ENCODE results near the gene SUPT5H. TPM values are rescaled to one million over a fixed set of nuclear protein-coding genes. Genes with fewer than 3 reads are reported as not detected.
A peak's percentile ranks its signal among the peaks of the same experiment; 100 is the strongest.

Gene SUPT5H
- 95.5 and 108 TPM in 2 replicates for total RNA-seq (2014; rRNA removed; shearing (Covaris generic); ENCODE audit: low replicate concordance)

DNA sequence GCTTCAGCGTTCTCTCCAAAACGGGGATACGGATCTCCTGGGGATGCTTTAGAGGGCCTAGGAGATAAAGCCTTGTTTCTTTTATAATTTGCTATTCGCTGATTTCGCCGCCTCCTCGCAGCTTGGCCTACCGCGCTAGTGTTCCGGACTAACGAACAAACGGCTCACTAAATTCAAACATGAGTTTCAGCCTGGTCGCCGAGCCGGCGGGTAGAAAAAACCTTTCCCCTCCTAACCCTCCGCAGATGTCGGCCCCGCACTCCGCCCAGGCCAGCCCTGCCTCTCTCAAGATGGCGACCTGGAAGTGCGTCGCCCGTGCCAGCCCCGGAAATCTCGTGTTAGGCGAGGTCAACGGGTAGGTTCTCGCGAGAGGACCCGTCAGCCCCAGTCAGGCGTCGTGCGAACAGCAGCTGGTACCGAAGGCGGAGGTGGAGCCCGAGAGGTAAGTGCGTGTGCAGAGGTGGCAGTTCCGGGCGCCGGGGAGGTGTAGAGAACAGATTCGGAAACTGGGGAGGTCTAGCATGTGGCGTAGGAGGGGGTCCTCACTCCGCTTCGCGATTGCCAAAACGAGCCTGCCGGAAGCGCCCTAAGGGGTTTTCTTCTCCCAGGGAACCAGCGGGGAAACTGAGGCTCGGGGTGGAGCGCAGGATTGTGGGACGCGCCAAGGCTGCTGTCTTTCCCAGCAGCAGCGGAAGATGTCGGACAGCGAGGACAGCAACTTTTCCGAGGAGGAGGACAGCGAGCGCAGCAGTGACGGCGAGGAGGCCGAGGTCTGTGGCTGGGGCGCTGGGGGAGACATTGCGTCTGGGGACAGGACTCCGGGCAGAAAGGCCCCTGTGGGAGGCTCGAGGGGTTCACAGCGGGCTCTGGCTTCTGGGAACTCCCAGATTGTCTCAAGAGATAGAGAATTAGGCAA lies at the start of gene SUPT5H:
TSS of gene SUPT5H (plus strand) at position 387 of the 916 bp plus-strand sequence. CDS start at position 696, 309 bp downstream.
- peak; percentile 98 for DNase-seq (ENCODE audit: low read depth)
- in situ Hi-C loops (cut with HindIII; ENCODE audit: low pct_unique_long_range_greater_than_20kb, low sequenced_read_pairs): no loop called here

DNA sequence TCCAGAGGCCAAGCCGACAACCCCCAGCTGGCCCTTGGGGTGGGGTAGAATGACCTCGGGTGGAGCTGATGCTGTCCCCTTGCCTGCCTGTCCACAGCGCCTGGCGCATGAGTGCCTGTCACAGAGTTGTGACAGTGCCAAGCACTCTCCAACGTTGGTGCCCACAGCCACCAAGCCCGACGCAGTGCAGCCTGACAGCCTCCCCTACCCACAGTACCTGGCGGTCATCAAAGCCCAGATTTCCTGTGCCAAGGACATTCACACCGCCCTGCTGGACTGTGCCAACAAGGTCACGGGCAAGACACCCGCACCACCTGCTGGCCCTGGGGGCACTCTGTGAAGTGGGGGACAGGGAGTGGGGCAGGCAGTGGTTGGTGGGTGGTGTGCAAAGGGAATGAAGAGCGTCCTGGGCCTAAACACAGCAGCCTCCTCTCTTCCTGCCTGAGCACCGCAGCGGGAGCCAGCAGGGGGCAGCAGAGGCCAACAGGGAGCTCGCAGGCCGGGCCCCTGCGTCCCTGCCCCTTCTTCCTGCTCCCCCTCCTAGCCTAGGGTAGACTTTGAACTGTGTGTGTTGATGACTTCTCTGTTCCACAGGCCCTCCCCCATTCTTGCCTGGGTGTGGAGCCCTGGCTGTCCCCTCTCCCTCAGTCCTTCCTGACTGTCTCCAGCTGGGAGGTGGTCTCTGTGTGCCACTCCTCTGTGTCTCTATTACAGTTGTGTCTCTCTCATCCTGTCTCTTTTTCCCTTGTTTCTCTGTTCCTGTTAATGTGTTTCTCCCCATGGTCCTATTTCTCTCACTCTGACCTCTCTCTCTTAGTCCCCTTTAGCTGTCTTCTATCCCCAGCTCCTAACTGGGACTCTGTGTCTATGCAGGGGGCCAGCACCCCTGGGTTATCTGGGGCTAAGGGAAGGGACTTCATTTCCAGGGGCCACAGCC lies 47.8 kb upstream of the SUPT5H start:
- in situ Hi-C loops (cut with HindIII; ENCODE audit: low pct_unique_long_range_greater_than_20kb, low sequenced_read_pairs): no loop called here
- DNase-seq (ENCODE audit: low read depth): peak; percentile 86

DNA sequence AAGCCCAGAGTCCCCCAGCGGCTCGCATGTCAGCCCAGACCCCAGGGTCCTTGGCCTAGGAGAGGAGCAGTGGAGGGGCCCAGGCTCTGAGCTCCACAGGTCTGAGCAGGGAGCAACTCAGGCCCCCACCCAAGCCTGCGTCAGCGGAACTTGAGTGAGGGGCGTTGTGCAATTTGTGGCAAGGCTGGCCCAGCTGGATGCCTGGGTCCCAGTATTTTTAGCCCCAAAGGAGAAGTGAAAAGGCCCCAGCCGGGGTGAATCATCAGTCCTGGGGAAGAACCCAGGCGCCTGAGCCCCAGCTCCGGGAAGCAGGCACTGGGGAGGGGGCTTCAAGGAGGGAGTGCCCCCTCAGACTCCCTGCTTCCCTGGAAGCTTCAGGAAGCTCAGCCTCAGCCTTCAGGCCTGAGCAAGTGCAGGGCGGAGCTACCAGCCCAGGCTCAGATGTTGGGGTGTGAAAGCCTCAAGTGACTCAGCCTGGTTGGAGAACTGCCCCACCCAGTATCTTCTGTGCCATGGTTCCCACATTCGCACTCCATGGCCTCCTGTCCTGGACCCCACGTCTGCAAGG lies 47.0 kb upstream of the SUPT5H start:
- no peak for DNase-seq (ENCODE audit: low read depth)
- in situ Hi-C loops (cut with HindIII; ENCODE audit: low pct_unique_long_range_greater_than_20kb, low sequenced_read_pairs): no loop called here

DNA sequence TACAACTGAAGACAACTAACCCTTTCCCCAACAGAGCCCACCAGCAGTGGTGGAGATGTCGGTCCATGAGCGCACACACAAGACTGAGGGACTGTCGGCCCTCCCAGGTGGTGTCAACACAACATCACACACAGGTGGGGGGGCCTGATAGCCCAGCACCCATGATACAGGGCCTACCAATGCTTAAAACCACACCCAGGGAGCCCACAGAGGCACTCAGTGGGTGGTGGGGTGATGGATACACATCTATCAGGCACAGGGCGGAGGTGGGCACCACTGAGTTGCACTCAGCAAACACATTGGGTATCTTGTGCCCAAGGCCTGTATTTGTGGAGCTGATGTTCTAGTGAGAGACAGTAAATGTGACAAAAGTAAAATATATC lies 45.7 kb upstream of the SUPT5H start:
- in situ Hi-C loops (cut with HindIII; ENCODE audit: low pct_unique_long_range_greater_than_20kb, low sequenced_read_pairs): no loop called here
- DNase-seq (ENCODE audit: low read depth): no peak

DNA sequence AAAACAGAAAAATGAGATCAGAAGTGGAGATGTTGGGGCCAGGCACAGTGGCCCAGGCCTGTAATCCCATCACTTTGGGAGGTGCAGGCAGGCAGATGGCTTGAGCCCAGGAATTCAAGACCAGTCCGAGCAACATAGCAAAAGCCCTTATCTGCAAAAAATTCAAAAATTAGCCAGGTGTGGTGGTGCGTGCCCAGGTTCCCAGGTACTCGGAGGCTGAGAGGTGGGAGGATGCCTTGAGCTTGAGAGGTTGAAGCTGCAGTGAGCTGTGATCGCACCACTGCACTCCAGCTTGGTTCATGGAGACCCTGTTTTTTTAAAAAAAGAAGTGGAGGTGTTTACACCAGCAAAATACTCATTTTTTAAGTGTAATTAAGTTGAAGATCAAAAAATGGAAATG lies 45.3 kb upstream of the SUPT5H start:
- in situ Hi-C loops (cut with HindIII; ENCODE audit: low pct_unique_long_range_greater_than_20kb, low sequenced_read_pairs): no loop called here
- DNase-seq (ENCODE audit: low read depth): no peak

DNA sequence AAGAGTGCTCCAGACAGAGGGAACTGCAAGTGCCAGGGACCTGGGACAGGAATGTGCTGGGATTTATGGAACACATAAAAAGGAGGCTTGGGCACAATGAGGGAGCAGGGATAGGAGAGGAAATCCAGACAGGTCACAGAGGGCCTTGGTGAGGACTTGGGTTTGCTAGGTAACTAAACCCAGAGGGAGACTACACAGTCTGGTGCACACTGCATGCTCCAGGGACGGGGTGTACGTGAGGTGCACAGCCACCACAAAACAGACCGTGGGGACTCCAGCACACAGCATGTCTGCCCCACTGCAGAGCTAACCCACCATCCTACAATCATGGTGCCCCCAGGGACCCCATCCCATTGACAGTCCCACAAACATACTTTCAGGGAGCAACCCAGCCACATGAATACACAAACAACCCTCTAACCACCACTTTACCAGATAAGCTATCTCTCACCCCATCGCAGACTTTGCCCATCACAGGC lies 44.3 kb upstream of the SUPT5H start:
- no peak for DNase-seq (ENCODE audit: low read depth)
- in situ Hi-C loops (cut with HindIII; ENCODE audit: low pct_unique_long_range_greater_than_20kb, low sequenced_read_pairs): no loop called here

DNA sequence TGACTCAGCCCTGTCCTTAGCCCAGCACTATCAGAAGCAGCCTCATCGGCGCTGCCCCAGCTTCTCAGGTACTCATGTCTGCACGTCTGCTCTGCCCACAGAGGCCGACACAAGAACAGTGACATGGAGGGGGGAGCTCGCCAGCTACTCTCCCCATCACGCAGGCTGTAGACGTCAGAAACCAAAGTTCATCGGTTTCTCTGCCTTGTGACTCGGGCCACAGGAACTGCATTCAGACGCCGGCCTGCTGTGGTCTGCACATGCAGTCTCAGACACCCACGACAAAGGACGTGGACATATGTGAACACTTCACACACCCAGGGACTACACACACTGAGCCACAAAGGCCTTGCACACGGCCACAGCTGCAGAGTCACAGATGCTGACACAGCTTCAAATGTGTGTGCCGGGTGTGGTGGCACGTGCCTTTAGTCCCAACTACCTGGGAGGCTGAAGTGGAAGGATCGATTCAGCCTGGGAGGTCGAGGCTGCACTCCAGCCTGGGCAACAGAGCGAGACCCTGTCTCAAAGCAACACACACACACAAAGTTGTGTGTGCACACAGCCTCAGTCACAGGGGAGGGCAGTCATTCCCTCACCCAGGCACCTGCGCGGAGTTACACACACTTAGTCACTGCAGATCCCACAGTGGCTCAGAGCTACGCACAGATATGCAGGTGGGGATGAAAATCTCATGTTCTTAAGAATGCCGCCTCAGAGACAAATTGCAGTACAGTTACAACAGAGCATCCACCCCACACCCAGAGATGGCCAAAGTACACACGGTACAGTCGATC lies 43.6 kb upstream of the SUPT5H start:
- in situ Hi-C loops (cut with HindIII; ENCODE audit: low pct_unique_long_range_greater_than_20kb, low sequenced_read_pairs): no loop called here
- DNase-seq (ENCODE audit: low read depth): peak; percentile 82

DNA sequence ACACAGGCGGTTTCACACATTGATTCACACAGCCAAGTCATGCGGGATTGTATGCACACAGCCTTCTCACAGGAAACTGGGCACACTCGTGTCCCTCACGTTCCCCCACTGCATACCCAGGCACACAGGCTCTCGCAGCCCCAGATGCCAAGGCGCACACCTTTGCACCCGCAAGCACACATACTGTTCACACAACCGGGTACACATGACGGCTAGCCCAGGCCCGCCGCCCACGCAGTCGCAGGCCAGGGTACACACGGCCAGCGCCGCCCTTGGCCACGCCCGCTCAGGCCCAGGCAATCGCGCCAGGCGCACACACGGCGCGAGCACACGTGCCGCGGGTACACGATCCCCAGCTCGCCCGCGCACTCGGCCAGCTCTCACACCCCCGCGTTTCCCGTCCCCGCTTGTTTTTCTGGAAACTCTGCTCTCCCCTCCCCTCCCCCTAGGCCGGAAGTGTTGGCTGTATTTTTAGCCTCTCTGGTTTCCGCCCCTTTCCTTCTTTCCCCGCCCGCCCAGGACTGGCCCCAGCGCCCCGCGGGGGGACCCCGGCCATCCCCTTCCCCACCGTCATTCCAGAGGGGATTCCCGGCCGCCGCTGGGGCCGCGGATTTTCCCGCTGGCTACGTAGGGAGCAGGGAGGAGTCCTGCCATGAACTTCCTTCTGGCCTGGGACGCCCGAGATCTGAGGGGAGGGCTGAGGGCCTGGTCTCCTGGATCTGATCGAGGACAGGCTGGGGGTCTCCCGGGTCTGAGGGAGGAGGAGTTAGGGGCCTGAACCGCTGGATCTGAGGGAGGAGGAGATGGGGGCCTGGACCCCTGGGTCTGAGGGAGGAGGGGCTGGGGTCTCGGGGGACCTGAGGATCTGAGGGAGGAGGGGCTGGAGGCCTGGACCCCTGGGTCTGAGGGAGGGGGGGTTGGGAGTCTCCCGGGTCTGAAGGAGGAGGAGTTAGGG lies 42.8 kb upstream of the SUPT5H start:
- in situ Hi-C loops (cut with HindIII; ENCODE audit: low pct_unique_long_range_greater_than_20kb, low sequenced_read_pairs): no loop called here
- DNase-seq (ENCODE audit: low read depth): peak; percentile 82

DNA sequence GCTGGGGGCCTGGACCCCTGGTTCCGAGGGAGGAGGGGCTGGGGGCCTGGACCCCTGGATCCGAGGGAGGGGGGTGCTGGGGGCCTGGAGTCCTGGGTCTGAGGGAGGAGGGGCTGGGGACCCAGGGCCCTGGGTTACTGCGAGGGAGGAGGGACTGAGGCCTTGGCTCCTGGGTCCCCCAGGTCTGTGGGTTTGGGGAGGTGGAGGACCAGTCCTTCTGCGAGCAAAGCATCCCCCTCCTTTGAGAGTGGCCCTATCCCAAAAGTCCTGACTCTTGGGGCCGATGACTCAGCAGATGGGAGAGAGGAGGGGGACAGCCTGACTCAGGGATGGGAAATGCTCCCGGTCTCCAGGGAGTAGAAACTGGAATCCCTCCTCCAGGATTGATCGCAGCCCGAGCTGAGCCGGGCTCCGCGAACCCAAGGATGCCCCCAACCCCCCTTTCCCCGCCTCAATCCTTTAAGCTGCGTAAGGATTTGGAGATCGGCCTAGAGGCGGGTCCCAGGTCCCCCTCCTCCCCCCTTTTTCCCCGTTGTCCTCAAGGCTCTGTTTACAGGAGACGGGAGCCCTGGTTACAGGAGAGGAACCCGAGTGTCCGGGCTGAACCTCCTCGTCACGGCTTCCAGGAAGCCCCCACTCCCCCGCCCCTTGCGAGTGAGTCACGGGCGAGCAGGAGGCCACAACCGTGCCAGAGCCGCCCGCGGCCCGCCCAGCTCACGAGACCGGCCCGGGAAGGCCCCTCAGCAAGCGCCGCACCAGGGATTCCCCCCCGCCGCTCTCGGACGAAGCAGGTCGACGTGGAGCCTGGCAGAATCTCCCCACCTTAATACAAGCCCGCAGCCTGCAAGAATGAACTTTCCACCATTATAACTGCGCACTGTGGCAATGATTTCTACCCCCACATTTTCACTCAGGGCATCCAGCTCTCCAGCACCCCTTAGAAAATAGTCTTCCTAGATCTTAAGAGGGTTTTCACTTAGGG lies 41.8 kb upstream of the SUPT5H start:
- in situ Hi-C loops (cut with HindIII; ENCODE audit: low pct_unique_long_range_greater_than_20kb, low sequenced_read_pairs): no loop called here
- peak; percentile 98 for DNase-seq (ENCODE audit: low read depth)

DNA sequence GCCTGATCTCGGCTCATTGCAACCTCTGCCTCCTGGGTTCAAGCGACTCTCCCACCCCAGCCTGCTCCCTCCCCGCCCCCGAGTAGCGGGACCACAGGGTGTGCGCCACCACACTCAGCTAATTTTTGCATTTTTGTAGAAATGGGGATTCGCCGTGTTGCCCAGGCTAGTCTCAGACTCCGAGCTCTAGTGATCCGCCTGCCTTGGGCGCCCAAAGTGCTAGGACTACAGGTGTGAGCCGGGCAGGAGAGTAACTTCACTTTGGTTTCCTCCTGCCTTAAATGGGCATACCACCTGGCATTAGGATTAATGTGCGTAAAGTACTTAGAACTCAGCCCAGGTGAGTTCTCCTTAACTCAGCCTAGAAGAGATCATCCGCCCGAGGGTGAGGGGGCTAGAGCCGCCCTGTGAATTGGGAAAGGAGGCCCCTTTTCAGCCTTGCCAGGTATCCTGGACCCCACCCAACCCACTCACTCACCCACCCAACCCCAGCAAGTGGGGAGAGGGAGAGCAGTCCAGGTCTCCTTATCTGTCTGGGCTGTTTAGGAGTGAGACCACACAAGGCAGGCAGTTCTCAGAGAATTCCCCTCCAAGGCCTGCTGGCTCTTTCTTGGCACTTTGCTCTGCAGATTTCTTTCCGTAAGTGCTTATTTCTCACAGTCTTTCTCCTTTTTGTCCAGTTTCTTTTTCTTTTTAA lies 40.0 kb upstream of the SUPT5H start:
- in situ Hi-C loops (cut with HindIII; ENCODE audit: low pct_unique_long_range_greater_than_20kb, low sequenced_read_pairs): no loop called here

DNA sequence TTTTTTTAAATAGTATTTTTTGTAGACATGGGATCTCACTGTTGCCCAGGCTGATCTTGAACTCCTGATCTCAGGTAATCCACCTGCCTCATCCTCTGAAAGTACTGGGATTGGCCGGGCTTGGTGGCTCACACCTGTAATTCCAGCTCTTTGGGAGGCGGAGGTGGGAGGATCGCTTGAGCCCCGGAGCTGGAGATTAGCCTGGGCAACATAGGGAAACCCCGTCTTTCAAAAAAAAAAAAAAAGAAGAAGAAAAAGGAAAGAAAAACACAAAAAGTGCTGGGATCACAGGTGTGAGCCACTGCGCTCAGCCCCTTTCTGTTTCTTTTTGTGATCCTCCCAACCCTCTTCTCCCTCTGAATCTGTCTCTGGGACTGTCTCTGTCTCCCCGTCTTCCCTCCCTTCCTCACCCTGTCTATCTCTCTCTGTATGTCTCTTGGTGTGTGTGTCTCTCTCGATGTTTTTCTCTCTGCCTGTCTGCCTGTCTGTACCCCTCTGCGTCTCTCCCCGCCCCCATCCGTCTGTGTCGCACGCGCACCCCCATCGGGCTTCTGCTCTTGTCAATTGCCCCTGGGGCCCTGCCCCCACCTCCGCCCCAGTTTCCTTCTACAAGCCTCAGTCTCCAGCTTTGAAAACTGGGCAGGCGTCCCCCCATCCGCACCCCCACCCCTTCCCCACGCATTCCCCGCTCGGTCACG lies 39.3 kb upstream of the SUPT5H start:
- in situ Hi-C loops (cut with HindIII; ENCODE audit: low pct_unique_long_range_greater_than_20kb, low sequenced_read_pairs): no loop called here
- DNase-seq (ENCODE audit: low read depth): no peak

More for the DNA sequence above, 40.0 kb upstream of the SUPT5H start:
- DNase-seq (ENCODE audit: low read depth): no peak

DNA sequence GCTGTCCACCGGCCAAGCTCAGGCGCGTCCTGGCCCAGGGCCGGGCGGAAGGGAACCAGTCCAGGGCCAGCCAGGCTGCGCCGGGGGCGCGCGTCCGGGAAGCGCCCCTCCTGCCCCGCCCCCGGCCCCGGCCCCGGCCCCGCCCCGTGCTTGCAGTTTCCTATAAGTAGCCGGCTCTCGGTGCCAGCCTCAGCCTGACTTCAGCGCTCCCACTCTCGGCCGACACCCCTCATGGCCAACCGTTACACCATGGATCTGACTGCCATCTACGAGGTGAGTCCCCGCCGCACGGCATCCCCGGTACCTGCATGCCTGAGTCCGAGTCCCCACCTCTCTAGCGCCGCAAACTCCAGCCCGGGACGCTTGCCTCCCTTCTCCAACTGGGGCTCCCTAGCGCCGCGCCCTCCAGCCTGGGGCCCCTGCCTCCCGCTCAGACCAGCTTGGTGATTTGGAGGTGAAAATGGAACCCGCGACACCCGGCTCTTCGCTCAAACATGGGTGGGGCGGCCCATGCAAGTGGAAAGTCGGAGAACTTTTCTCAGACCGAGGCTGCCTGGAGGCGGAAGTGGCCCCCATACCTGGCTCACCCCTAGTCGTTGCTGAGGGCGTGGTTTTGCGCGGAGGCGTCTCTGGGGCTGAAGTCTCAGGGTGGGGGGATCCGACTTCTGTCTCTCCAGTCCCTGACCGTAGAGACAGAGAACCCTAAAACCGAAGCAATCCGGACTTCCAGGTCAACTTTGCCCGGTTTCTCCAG lies 38.5 kb upstream of the SUPT5H start, which contains the start of gene ZFP36:
TSS of gene ZFP36 (plus strand) at position 192 of the 754 bp plus-strand sequence. CDS start at position 250, 58 bp downstream.
- DNase-seq (ENCODE audit: low read depth): peak; percentile 63

DNA sequence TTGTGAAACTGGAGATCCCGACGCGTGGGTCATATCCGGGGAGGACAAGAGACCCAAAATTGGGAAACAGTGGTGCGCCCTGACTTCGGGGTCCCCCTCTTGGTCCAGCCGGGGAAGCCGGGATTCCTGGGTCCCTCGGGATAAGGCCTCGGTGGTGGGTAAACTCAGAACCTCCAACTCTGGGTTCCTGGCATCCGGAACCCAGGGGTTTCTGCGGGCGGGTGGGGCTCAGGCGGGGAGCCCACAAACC lies 38.0 kb upstream of the SUPT5H start:
- in situ Hi-C loops (cut with HindIII; ENCODE audit: low pct_unique_long_range_greater_than_20kb, low sequenced_read_pairs): no loop called here
- DNase-seq (ENCODE audit: low read depth): no peak

More for the DNA sequence above, 38.5 kb upstream of the SUPT5H start, which contains the start of gene ZFP36:
- in situ Hi-C loops (cut with HindIII; ENCODE audit: low pct_unique_long_range_greater_than_20kb, low sequenced_read_pairs): no loop called here
